Common myeloid progenitor, CD34-positive (primary cell): ENCODE data around the gene TCAP.

Experiments
- CTCF ChIA-PET: fragments of 350-600 bp; sonication (Branson Sonifier 250); formaldehyde crosslinking; loops from one replicate; lab custom pipeline; 2021; ENCODE audit warnings: antibody characterized with exemption; lab: Charles Lee
- POLR2A ChIA-PET: fragments of 350-600 bp; sonication (Branson Sonifier 250); formaldehyde crosslinking; loops from one replicate; lab custom pipeline; 2021; ENCODE audit warnings: antibody characterized with exemption; lab: Charles Lee
- DNase-seq, 3 donors: peaks; one replicate each; pipeline versions ENCODE4 v3.0.0 to v3.0.0-alpha.2; 2013
- H3K27ac ChIP-seq, 2 experiments: 1 replicate in 1 of 2; 2 replicates in 1 of 2; pipeline ENCODE4 v1.7.0; 2013; ENCODE audit warnings: inconsistent platforms in 2 of 2, low read length in 2 of 2, mild to moderate bottlenecking in 2 of 2, low read depth in 1 of 2, moderate library complexity in 1 of 2; ENCODE audit not compliant: severe bottlenecking in 2 of 2, insufficient read depth in 1 of 2, poor library complexity in 1 of 2
- H3K27me3 ChIP-seq, 5 experiments: replicated peaks in 2 of 5; 1 replicate in 3 of 5; 2 replicates in 2 of 5; pipeline versions ENCODE4 v1.6.1 to v1.7.0; 2013; ENCODE audit warnings: low read length in 4 of 5, mild to moderate bottlenecking in 2 of 5, moderate library complexity in 2 of 5, inconsistent platforms in 1 of 5; ENCODE audit not compliant: insufficient read depth in 5 of 5, control insufficient read depth in 4 of 5
- H3K36me3 ChIP-seq, 4 experiments: 1 replicate in 2 of 4; 2 replicates in 2 of 4; pipeline versions ENCODE4 v1.6.1 to v1.7.0; 2013; ENCODE audit warnings: low read length in 3 of 4, control low read depth in 1 of 4, mild to moderate bottlenecking in 1 of 4; ENCODE audit not compliant: control insufficient read depth in 4 of 4, insufficient read depth in 4 of 4
- H3K4me1 ChIP-seq, 4 experiments: 1 replicate in 3 of 4; 2 replicates in 1 of 4; pipeline versions ENCODE4 v1.6.1 to v1.7.1; 2013; ENCODE audit warnings: low read length in 3 of 4, mild to moderate bottlenecking in 3 of 4, control low read depth in 1 of 4, inconsistent platforms in 1 of 4, moderate library complexity in 1 of 4; ENCODE audit not compliant: control insufficient read depth in 4 of 4, insufficient read depth in 4 of 4; ENCODE audit errors: control extremely low read depth in 1 of 4
- H3K4me3 ChIP-seq, 7 experiments: 1 replicate in 4 of 7; 2 replicates in 3 of 7; pipeline versions ENCODE4 v1.5.1 to v1.7.0; 2013; ENCODE audit warnings: mild to moderate bottlenecking in 7 of 7, low read length in 6 of 7, moderate library complexity in 6 of 7, inconsistent platforms in 2 of 7, low read depth in 2 of 7, control low read depth in 1 of 7; ENCODE audit not compliant: insufficient read depth in 4 of 7, control insufficient read depth in 1 of 7; ENCODE audit errors: extremely low read depth in 1 of 7
- H3K9me3 ChIP-seq, 5 experiments: 1 replicate in 4 of 5; 2 replicates in 1 of 5; pipeline versions ENCODE4 v1.6.1 to v1.7.1; 2013; ENCODE audit warnings: low read length in 4 of 5, mild to moderate bottlenecking in 2 of 5, inconsistent platforms in 1 of 5, low read depth in 1 of 5, moderate library complexity in 1 of 5; ENCODE audit not compliant: control insufficient read depth in 4 of 5, insufficient read depth in 2 of 5; ENCODE audit errors: control extremely low read depth in 1 of 5
- WGBS: methylation state at CpG from one replicate; pipeline ENCODE4 v1.1.5; 2013; ENCODE audit not compliant: insufficient coverage; 5-methylcytosine and 5-hydroxymethylcytosine counted together

TCAP gene

GRCh38 chr17:39640591-39641031 is 24.5 kb upstream of the TCAP start:
- WGBS: 39% methylated on average over 2 of the region's 4 CpGs
- CTCF ChIA-PET: interaction anchor here (1.1 to 14.6 kb wide), 7 partner anchors 8 to 31 kb away, joined by 3 to 198 read pairs (median 5); partner anchors contain the start of genes PNMT and PPP1R1B
- peaks cover 14 to 77% (median 69%) of the 10 kb centered on the region in 4 experiments for H3K4me1 ChIP-seq

GRCh38 chr17:39641097-39641496 is 24.1 kb upstream of the TCAP start:
- Histone ChIP-seq H3K4me3 (peak overlapping the region in 1 of 7 experiments; percentile 29), H3K36me3 (no peaks in the 10 kb centered on the region), H3K9me3 (no peaks in the 10 kb centered on the region), H3K27me3 (no peaks in the 10 kb centered on the region), H3K4me1 (peaks cover 14 to 72% (median 65%) of the 10 kb centered on the region in 4 experiments), H3K27ac (no peak overlapping the region)
- DNase-seq: no peak
- ChIA-PET POLR2A (interaction anchor here (0.6 to 0.7 kb wide), 2 partner anchors 8 to 178 kb away, joined by 5 to 6 read pairs; no protein-coding TSS in a partner anchor), CTCF (interaction anchor here (0.6 to 14.6 kb wide), 7 partner anchors 9 to 32 kb away, joined by 3 to 198 read pairs (median 5); partner anchors contain the start of genes PNMT and PPP1R1B)
- 100% methylated on average over 4 of the region's 4 CpGs for WGBS

More at GRCh38 chr17:39640591-39641031, 24.5 kb upstream of the TCAP start:
- Histone ChIP-seq H3K27ac (no peak overlapping the region), H3K4me3 (peak overlapping the region in 1 of 7 experiments; percentile 29), H3K27me3 (no peaks in the 10 kb centered on the region), H3K36me3 (no peaks in the 10 kb centered on the region), H3K9me3 (no peaks in the 10 kb centered on the region)
- DNase-seq: peak in 2 of 3 donors; percentile 64 to 65
- POLR2A ChIA-PET: no interaction called here

- peaks cover 12 to 65% (median 59%) of the 10 kb centered on the region in 4 experiments for H3K4me1 ChIP-seq
- no peak overlapping the region for H3K4me3 ChIP-seq
- no peak for DNase-seq
- H3K27me3 ChIP-seq: no peaks in the 10 kb centered on the region
- POLR2A ChIA-PET: interaction anchor here (0.6 to 0.7 kb wide), 2 partner anchors 8 to 179 kb away, joined by 5 to 6 read pairs; no protein-coding TSS in a partner anchor
- peaks cover 0 to 4% (median 0%) of the 10 kb centered on the region in 4 experiments for H3K36me3 ChIP-seq
- no peak overlapping the region for H3K27ac ChIP-seq
- no peaks in the 10 kb centered on the region for H3K9me3 ChIP-seq
- CTCF ChIA-PET: interaction anchor here (1.3 to 14.6 kb wide), 5 partner anchors 9 to 30 kb away, joined by 3 to 198 read pairs (median 9); partner anchors contain the start of gene PPP1R1B
- 53% methylated on average over 7 of the region's 7 CpGs for WGBS
Measured at GRCh38 chr17:39641883-39642282, 23.3 kb upstream of the TCAP start.

- ChIA-PET POLR2A (no interaction called here), CTCF (interaction anchor here (1.0 to 16.4 kb wide), 5 partner anchors 3 to 21 kb away, joined by 4 to 198 read pairs (median 76); partner anchors contain the start of gene STARD3)
- Histone ChIP-seq H3K4me3 (no peak overlapping the region), H3K36me3 (peaks cover 0 to 4% (median 0%) of the 10 kb centered on the region in 4 experiments), H3K27ac (no peak overlapping the region), H3K4me1 (peaks cover 12 to 61% (median 58%) of the 10 kb centered on the region in 4 experiments), H3K27me3 (no peaks in the 10 kb centered on the region), H3K9me3 (no peaks in the 10 kb centered on the region)
- DNase-seq: no peak
- 90% methylated on average over 9 of the region's 9 CpGs for WGBS
Measured at GRCh38 chr17:39642291-39643074, 22.7 kb upstream of the TCAP start.

- POLR2A ChIA-PET: interaction anchor here (0.5 kb wide), 1 partner anchor 445 kb away, joined by 4 read pairs; no protein-coding TSS in a partner anchor
- H3K36me3 ChIP-seq: peaks cover 0 to 4% (median 0%) of the 10 kb centered on the region in 4 experiments
- peaks cover 6 to 53% (median 50%) of the 10 kb centered on the region in 4 experiments for H3K4me1 ChIP-seq
- 86% methylated on average over 1 of the region's 4 CpGs for WGBS
- no peaks in the 10 kb centered on the region for H3K27me3 ChIP-seq
- H3K27ac ChIP-seq: peak overlapping the region in 1 of 2 experiments; percentile 18
- no peak overlapping the region for H3K4me3 ChIP-seq
- CTCF ChIA-PET: interaction anchor here (0.8 to 16.4 kb wide), 7 partner anchors 4 to 27 kb away, joined by 3 to 198 read pairs (median 4); partner anchors contain the start of gene STARD3
- no peaks in the 10 kb centered on the region for H3K9me3 ChIP-seq
- DNase-seq: peak in 2 of 3 donors; percentile 49 to 56
Measured at GRCh38 chr17:39643271-39643670, 21.9 kb upstream of the TCAP start.

GRCh38 chr17:39647256-39647655 is 17.9 kb upstream of the TCAP start:
- no peak overlapping the region for H3K4me3 ChIP-seq
- WGBS: 88% methylated on average over 5 of the region's 5 CpGs
- no peaks in the 10 kb centered on the region for H3K9me3 ChIP-seq
- ChIA-PET CTCF (interaction anchor here (1.1 to 16.4 kb wide), 7 partner anchors 8 to 106 kb away, joined by 3 to 198 read pairs (median 5); partner anchors contain the start of genes PPP1R1B, STARD3 and TCAP), POLR2A (no interaction called here)
- no peak overlapping the region for H3K27ac ChIP-seq
- peaks cover 0 to 8% (median 2%) of the 10 kb centered on the region in 4 experiments for H3K36me3 ChIP-seq
- no peaks in the 10 kb centered on the region for H3K27me3 ChIP-seq
- H3K4me1 ChIP-seq: peaks cover 0 to 33% (median 23%) of the 10 kb centered on the region in 4 experiments
- DNase-seq: no peak
